Measurements from ENCODE around the gene FOXP1.

Gene FOXP1

DNA sequence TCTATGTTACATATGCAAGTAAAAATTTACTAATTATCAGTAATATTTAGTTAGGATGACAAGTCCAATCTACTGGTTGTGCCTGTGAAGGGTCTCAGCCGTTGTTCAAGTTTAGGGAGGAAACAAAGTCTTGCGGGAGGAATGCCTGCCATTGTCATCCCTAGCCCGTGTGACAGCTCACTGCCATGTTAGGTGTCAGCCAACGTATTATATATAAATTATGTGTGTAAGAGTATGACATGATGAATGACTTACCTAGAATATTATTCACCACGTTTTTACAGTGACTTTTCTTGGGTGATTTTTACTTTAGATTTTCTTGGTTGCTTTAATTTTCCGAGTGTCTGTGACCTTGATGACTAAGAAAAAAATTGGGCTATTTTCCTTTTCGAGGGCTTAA is 656.7 kb downstream of the FOXP1 start:
- Histone ChIP-seq H3K27ac (ENCODE audit: low read depth, low read length) (no peak overlapping the region), H3K4me3 (ENCODE audit: low read depth in 1 of 5, low read length in 5 of 5) (no peak overlapping the region), H3K27me3 (ENCODE audit: control insufficient read depth in 5 of 5, insufficient read depth in 4 of 5, low read length in 5 of 5) (no peaks in the 10 kb centered on the region), H3K9me3 (ENCODE audit: control insufficient read depth in 5 of 5, low read length in 5 of 5) (no peaks in the 10 kb centered on the region), H3K4me1 (ENCODE audit: control insufficient read depth in 5 of 5, insufficient read depth in 5 of 5, low read length in 5 of 5) (no peaks in the 10 kb centered on the region), H3K36me3 (ENCODE audit: control insufficient read depth in 5 of 5, insufficient read depth in 5 of 5, low read length in 5 of 5) (no peaks in the 10 kb centered on the region), H3K9ac (ENCODE audit: low read length in 5 of 5) (no peak overlapping the region)

DNA sequence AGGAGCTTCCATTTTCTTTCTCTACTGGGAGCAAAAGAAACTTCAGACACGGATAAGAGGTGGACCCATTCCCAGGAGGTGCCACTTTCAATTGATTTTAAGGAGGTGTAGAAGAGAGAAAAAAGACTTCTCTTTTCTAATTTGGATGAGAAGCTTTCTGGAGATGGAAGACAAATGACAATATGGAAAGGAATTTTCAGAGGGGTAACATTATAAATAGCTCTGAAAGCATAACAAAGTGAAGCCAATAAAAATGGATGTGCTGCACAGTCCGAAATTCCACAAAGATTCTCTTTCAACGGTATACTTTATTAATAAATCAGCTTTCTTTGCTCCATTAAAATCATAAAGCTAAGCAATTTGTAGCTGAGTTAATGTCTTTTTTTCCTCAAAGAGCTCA is 663.9 kb downstream of the FOXP1 start:
- Histone ChIP-seq H3K36me3 (ENCODE audit: control insufficient read depth in 5 of 5, insufficient read depth in 5 of 5, low read length in 5 of 5) (no peaks in the 10 kb centered on the region), H3K27me3 (ENCODE audit: control insufficient read depth in 5 of 5, insufficient read depth in 4 of 5, low read length in 5 of 5) (no peaks in the 10 kb centered on the region), H3K9me3 (ENCODE audit: control insufficient read depth in 5 of 5, low read length in 5 of 5) (no peaks in the 10 kb centered on the region), H3K4me1 (ENCODE audit: control insufficient read depth in 5 of 5, insufficient read depth in 5 of 5, low read length in 5 of 5) (peaks cover 0 to 10% (median 3%) of the 10 kb centered on the region in 5 donors), H3K9ac (ENCODE audit: low read length in 5 of 5) (no peak overlapping the region), H3K27ac (ENCODE audit: low read depth, low read length) (no peak overlapping the region), H3K4me3 (ENCODE audit: low read depth in 1 of 5, low read length in 5 of 5) (no peak overlapping the region)

- H3K27ac ChIP-seq (ENCODE audit: low read depth, low read length): no peak overlapping the region
These were observed 664.4 kb downstream of the FOXP1 start for GRCh38 chr3:70919091-70919490.

GRCh38 chr3:70916375-70917055 is 667.0 kb downstream of the FOXP1 start:
- no peaks in the 10 kb centered on the region for H3K36me3 ChIP-seq (ENCODE audit: control insufficient read depth in 5 of 5, insufficient read depth in 5 of 5, low read length in 5 of 5)
- no peaks in the 10 kb centered on the region for H3K27me3 ChIP-seq (ENCODE audit: control insufficient read depth in 5 of 5, insufficient read depth in 4 of 5, low read length in 5 of 5)
- no peaks in the 10 kb centered on the region for H3K9me3 ChIP-seq (ENCODE audit: control insufficient read depth in 5 of 5, low read length in 5 of 5)
- H3K27ac ChIP-seq (ENCODE audit: low read depth, low read length): no peak overlapping the region
- peaks cover 0 to 19% (median 6%) of the 10 kb centered on the region in 5 donors for H3K4me1 ChIP-seq (ENCODE audit: control insufficient read depth in 5 of 5, insufficient read depth in 5 of 5, low read length in 5 of 5)
- H3K9ac ChIP-seq (ENCODE audit: low read length in 5 of 5): no peak overlapping the region
- H3K4me3 ChIP-seq (ENCODE audit: low read depth in 1 of 5, low read length in 5 of 5): no peak overlapping the region

More at GRCh38 chr3:70919091-70919490, 664.4 kb downstream of the FOXP1 start:
- no peak overlapping the region for H3K9ac ChIP-seq (ENCODE audit: low read length in 5 of 5)
- no peaks in the 10 kb centered on the region for H3K36me3 ChIP-seq (ENCODE audit: control insufficient read depth in 5 of 5, insufficient read depth in 5 of 5, low read length in 5 of 5)
- no peaks in the 10 kb centered on the region for H3K9me3 ChIP-seq (ENCODE audit: control insufficient read depth in 5 of 5, low read length in 5 of 5)
- H3K4me3 ChIP-seq (ENCODE audit: low read depth in 1 of 5, low read length in 5 of 5): no peak overlapping the region
- peaks cover 0 to 16% (median 6%) of the 10 kb centered on the region in 5 donors for H3K4me1 ChIP-seq (ENCODE audit: control insufficient read depth in 5 of 5, insufficient read depth in 5 of 5, low read length in 5 of 5)
- no peaks in the 10 kb centered on the region for H3K27me3 ChIP-seq (ENCODE audit: control insufficient read depth in 5 of 5, insufficient read depth in 4 of 5, low read length in 5 of 5)

- Histone ChIP-seq H3K4me3 (ENCODE audit: low read depth in 1 of 5, low read length in 5 of 5) (no peak overlapping the region), H3K9ac (ENCODE audit: low read length in 5 of 5) (no peak overlapping the region), H3K36me3 (ENCODE audit: control insufficient read depth in 5 of 5, insufficient read depth in 5 of 5, low read length in 5 of 5) (no peaks in the 10 kb centered on the region), H3K9me3 (ENCODE audit: control insufficient read depth in 5 of 5, low read length in 5 of 5) (no peaks in the 10 kb centered on the region), H3K4me1 (ENCODE audit: control insufficient read depth in 5 of 5, insufficient read depth in 5 of 5, low read length in 5 of 5) (peaks cover 0 to 19% (median 6%) of the 10 kb centered on the region in 5 donors), H3K27me3 (ENCODE audit: control insufficient read depth in 5 of 5, insufficient read depth in 4 of 5, low read length in 5 of 5) (no peaks in the 10 kb centered on the region), H3K27ac (ENCODE audit: low read depth, low read length) (peak overlapping the region; percentile 56)
These were observed 668.7 kb downstream of the FOXP1 start for GRCh38 chr3:70914862-70915261.

DNA sequence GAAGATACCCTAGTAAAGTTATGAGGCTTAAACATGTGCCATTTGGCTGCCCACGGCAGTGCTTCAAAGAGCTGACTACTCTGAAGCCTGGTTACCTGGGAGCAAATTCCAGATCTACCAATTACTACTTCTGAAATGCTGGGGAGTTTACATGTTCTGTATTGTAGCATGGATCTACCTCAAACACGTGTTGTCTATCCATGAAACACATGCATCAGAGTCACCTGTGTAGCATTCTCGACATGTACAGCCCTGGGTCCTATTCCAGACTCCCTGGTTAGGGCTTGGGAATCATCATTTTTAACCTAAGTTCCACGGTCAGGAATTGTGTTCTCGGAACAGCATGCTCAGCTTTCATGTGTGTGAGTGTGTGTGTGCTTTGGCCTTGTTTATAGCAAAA is 671.8 kb downstream of the FOXP1 start:
- Histone ChIP-seq H3K4me1 (ENCODE audit: control insufficient read depth in 5 of 5, insufficient read depth in 5 of 5, low read length in 5 of 5) (peaks cover 0 to 19% (median 6%) of the 10 kb centered on the region in 5 donors), H3K27me3 (ENCODE audit: control insufficient read depth in 5 of 5, insufficient read depth in 4 of 5, low read length in 5 of 5) (no peaks in the 10 kb centered on the region), H3K36me3 (ENCODE audit: control insufficient read depth in 5 of 5, insufficient read depth in 5 of 5, low read length in 5 of 5) (no peaks in the 10 kb centered on the region), H3K27ac (ENCODE audit: low read depth, low read length) (no peak overlapping the region), H3K4me3 (ENCODE audit: low read depth in 1 of 5, low read length in 5 of 5) (no peak overlapping the region), H3K9ac (ENCODE audit: low read length in 5 of 5) (no peak overlapping the region), H3K9me3 (ENCODE audit: control insufficient read depth in 5 of 5, low read length in 5 of 5) (no peaks in the 10 kb centered on the region)

GRCh38 chr3:70905491-70905890 is 678.0 kb downstream of the FOXP1 start:
- H3K27ac ChIP-seq (ENCODE audit: low read depth, low read length): no peak overlapping the region

More at GRCh38 chr3:70905491-70905890, 678.0 kb downstream of the FOXP1 start:
- no peaks in the 10 kb centered on the region for H3K36me3 ChIP-seq (ENCODE audit: control insufficient read depth in 5 of 5, insufficient read depth in 5 of 5, low read length in 5 of 5)
- no peaks in the 10 kb centered on the region for H3K9me3 ChIP-seq (ENCODE audit: control insufficient read depth in 5 of 5, low read length in 5 of 5)
- H3K4me3 ChIP-seq (ENCODE audit: low read depth in 1 of 5, low read length in 5 of 5): no peak overlapping the region
- peaks cover 0 to 4% (median 0%) of the 10 kb centered on the region in 5 donors for H3K4me1 ChIP-seq (ENCODE audit: control insufficient read depth in 5 of 5, insufficient read depth in 5 of 5, low read length in 5 of 5)
- no peak overlapping the region for H3K9ac ChIP-seq (ENCODE audit: low read length in 5 of 5)
- H3K27me3 ChIP-seq (ENCODE audit: control insufficient read depth in 5 of 5, insufficient read depth in 4 of 5, low read length in 5 of 5): no peaks in the 10 kb centered on the region

Data from subcutaneous abdominal adipose tissue (tissue), 5 donors.